DOHH2 (cell line): ENCODE results near the gene SLC25A51.

Source experiments
- CTCF ChIP-seq: fragments of 200-600 bp; sonication (generic); IDR thresholded peaks from one replicate; pipeline ENCODE4 v1.5.1; 2014; ENCODE audit warnings: antibody characterized with exemption, mild to moderate bottlenecking, low read depth, low read length; ENCODE audit not compliant: poor library complexity, severe bottlenecking
- EZH2phosphoT487 ChIP-seq: fragments of 200-600 bp; sonication (generic); IDR thresholded peaks from 2 replicates; pipeline ENCODE4 v1.6.1; 2017; ENCODE audit warnings: borderline replicate concordance, mild to moderate bottlenecking, antibody characterized with exemption, low read length, moderate library complexity, mixed read lengths

DNA sequence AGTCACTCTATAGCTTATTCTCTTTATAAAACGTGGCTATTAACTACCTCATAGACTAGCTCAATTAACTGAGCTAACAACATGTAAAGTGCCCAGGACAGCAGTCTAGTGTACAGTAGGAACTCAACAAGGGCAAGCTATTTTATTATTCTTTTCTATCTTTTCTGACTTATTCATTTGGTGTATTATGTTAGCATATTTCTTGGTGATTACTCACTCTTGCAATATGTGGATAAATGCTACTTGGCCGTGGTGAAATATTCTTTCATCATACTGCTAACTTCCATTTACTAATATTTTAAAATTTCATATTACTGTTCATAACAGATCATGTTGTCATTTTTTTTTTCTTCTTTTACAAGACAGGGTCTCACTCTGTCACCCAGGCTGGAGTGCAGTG lies 4.9 kb downstream of the SLC25A51 start:
- no peak for TF ChIP-seq CTCF
- TF ChIP-seq EZH2phosphoT487, result no peak
